ENCODE data around the gene COL3A1. TPM values are rescaled to one million over a fixed set of nuclear protein-coding genes. Genes with fewer than 3 reads are reported as not detected.
A peak's percentile ranks its signal among the peaks of the same experiment; 100 is the strongest.

The COL3A1 gene
- total RNA-seq, 4 donors from 2014 or later, result 113 to 22,387 (median 426) TPM

- intact Hi-C loops (cut with DNase I; ENCODE audit: low total_unique reads), result no loop called here
- DNase-seq, result no peak
- H3K9me3 ChIP-seq, result no peaks in the 10 kb centered on the region
- no peaks in the 10 kb centered on the region for H3K4me1 ChIP-seq
- H3K27me3 ChIP-seq, result no peaks in the 10 kb centered on the region
- TF ChIP-seq POLR2A (IDR thresholded peaks at IDR 0.05), result no peak
- no peak for TF ChIP-seq CTCF (IDR thresholded peaks at IDR 0.05)
- no peak overlapping the region for H3K4me3 ChIP-seq
- no peaks in the 10 kb centered on the region for H3K36me3 ChIP-seq
- H3K27ac ChIP-seq, result no peak overlapping the region
Measured at GRCh38 chr2:188963741-188964140, 10.4 kb upstream of the COL3A1 start.

DNA sequence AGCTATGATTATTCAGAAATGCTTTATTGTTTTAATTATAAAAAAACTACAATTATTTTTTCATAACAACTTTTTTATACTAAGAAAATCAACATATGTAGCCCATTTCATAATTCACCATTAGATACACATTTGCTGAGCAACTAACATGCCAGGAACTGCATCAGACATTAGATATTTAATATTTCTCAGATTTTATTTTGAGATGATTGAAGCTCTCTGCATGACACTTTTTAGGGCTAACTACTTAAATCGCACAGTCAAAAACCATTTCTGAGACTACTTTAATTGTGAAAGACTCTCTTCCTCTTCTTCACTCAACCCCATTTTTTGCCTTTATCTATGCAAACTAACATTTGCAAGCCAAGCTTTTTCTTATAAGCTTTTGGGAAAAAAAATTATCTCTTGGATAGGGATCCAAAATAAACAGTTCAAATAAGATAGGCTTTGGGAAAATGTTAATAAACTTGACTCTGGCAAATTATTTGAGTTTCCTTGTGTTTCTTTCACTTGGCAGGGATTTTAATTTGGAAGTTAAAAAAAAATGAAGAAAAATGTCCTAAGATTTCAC is 9.1 kb upstream of the COL3A1 start:
- H3K36me3 ChIP-seq, result no peaks in the 10 kb centered on the region
- TF ChIP-seq POLR2A (IDR thresholded peaks at IDR 0.05) (no peak), CTCF (IDR thresholded peaks at IDR 0.05) (no peak)
- no peaks in the 10 kb centered on the region for H3K4me1 ChIP-seq
- intact Hi-C loops (cut with DNase I; ENCODE audit: low total_unique reads), result no loop called here
- no peaks in the 10 kb centered on the region for H3K27me3 ChIP-seq
- peak overlapping the region; percentile 55 to 62 for H3K27ac ChIP-seq
- DNase-seq, result no peak
- H3K9me3 ChIP-seq, result no peaks in the 10 kb centered on the region
- H3K4me3 ChIP-seq, result no peak overlapping the region

- H3K27ac ChIP-seq, result peak overlapping the region; percentile 55 to 62
- DNase-seq, result no peak
- H3K27me3 ChIP-seq, result no peaks in the 10 kb centered on the region
- peaks cover 0 to 2% of the 10 kb centered on the region in 2 donors for H3K4me1 ChIP-seq
- no peak for TF ChIP-seq CTCF (IDR thresholded peaks at IDR 0.05)
- TF ChIP-seq POLR2A (IDR thresholded peaks at IDR 0.05), result no peak
- no peak overlapping the region for H3K4me3 ChIP-seq
- H3K36me3 ChIP-seq, result no peaks in the 10 kb centered on the region
- H3K9me3 ChIP-seq, result no peaks in the 10 kb centered on the region
- intact Hi-C loops (cut with DNase I; ENCODE audit: low total_unique reads), result no loop called here
Measured at GRCh38 chr2:188965563-188965962, 8.6 kb upstream of the COL3A1 start.

DNA sequence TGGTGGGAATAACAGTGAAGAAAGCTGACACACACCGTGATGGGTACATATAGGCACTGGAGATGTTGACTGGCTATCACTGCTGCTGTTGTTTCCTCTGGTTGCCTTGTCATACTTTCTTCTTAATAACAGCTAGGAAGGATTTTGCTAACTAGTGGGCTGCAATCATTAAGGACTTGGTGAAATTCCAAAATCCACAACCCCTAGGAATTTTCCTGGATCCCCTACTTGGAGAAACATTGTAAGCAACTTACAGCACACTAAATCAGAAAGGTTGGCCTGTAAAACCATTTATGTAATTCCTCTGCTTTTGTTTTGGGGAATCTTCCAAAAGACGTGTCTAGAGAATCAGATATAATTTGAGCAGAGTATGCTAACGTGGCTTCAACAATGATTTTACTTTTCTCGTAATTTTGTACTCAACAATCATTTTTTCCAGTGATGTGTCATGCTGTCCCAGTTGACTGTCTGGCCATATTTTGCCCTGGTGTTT is 8.0 kb upstream of the COL3A1 start:
- peak overlapping the region; percentile 55 to 62 for H3K27ac ChIP-seq
- H3K4me3 ChIP-seq, result no peak overlapping the region
- peaks cover 0 to 4% of the 10 kb centered on the region in 2 donors for H3K4me1 ChIP-seq
- H3K27me3 ChIP-seq, result no peaks in the 10 kb centered on the region
- no peaks in the 10 kb centered on the region for H3K9me3 ChIP-seq
- no peaks in the 10 kb centered on the region for H3K36me3 ChIP-seq
- intact Hi-C loops (cut with DNase I; ENCODE audit: low total_unique reads), result no loop called here
- TF ChIP-seq POLR2A (IDR thresholded peaks at IDR 0.05) (no peak), CTCF (IDR thresholded peaks at IDR 0.05) (no peak)
- no peak for DNase-seq

DNA sequence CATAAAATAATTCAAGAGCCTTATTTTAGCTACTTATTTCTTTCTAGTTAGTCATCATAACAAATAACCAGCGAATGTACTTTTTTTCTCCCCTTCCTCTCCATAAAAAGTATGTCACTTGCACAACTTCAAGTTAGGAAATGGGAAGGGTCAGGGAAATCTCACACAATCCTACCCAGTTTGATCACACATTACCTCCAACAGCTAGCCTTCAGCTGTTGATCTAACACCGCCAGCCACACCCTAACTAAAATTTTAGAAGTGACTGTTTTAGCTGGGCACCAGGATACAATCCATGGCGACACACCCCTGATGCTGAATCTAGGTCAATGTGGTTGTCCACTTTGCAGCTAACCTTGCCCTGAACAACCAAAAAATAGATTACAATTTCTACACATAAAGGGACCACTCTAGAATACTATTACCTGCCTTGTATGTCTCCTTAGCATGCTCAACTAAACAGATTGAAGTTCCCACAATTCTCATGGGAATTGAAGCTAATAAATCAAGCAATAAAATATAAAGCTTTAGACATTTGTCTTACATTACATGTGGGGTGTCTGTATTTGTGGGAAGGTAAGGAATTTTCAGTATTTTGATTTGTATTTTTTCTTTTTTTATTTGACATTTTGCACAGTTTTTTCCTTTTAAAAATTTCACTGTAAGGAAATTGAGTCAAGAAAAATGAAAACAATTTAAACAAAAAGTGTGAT is 7.3 kb upstream of the COL3A1 start:
- TF ChIP-seq POLR2A (IDR thresholded peaks at IDR 0.05), result no peak
- TF ChIP-seq CTCF (IDR thresholded peaks at IDR 0.05), result no peak
- H3K36me3 ChIP-seq, result no peaks in the 10 kb centered on the region
- H3K9me3 ChIP-seq, result no peaks in the 10 kb centered on the region
- no peak overlapping the region for H3K4me3 ChIP-seq
- DNase-seq, result no peak
- peak overlapping the region; percentile 55 to 62 for H3K27ac ChIP-seq
- H3K4me1 ChIP-seq, result peaks cover 0 to 4% of the 10 kb centered on the region in 2 donors
- intact Hi-C loops (cut with DNase I; ENCODE audit: low total_unique reads), result no loop called here
- no peaks in the 10 kb centered on the region for H3K27me3 ChIP-seq

All from uterus (tissue), 4 donors.